GM12878 (cell line): Measurements from ENCODE around the gene NRXN3.

Experiments
- TF ChIP-seq, protein P1 (sequence below): IDR thresholded peaks from 2 replicates; pipeline ENCODE4 v1.6.1; 2011; ENCODE audit warnings: borderline replicate concordance, low read depth, mild to moderate bottlenecking, moderate library complexity, low read length; ENCODE audit not compliant: insufficient read depth, poor library complexity, severe bottlenecking
- TF ChIP-seq, protein P2 (sequence below): IDR thresholded peaks from 2 replicates; pipeline ENCODE4 v1.6.1; 2012; ENCODE audit warnings: mild to moderate bottlenecking, low read depth, low read length

DNA sequence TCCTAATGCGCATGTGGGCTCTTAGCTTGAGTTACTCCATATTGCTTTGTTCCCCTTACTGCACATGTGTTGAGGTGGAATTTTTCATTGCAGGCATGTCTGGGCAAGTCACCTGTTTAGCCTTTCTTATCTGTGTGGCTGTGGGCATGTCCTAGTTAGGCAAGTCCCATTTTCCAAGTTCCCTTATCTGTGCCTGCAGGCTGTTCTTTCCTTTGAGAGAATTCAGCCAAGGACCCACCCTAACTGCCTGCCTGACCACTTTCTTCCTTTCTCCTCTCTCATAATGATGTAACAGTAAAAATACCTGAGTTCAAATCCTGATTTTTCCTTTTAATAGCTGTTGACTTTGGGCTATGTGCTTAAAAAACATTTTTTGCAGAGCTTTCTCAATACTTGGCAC lies 870.6 kb downstream of the NRXN3 start:
- TF ChIP-seq, protein P1, sequence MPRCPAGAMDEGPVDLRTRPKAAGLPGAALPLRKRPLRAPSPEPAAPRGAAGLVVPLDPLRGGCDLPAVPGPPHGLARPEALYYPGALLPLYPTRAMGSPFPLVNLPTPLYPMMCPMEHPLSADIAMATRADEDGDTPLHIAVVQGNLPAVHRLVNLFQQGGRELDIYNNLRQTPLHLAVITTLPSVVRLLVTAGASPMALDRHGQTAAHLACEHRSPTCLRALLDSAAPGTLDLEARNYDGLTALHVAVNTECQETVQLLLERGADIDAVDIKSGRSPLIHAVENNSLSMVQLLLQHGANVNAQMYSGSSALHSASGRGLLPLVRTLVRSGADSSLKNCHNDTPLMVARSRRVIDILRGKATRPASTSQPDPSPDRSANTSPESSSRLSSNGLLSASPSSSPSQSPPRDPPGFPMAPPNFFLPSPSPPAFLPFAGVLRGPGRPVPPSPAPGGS = no peak
- TF ChIP-seq, protein P2, sequence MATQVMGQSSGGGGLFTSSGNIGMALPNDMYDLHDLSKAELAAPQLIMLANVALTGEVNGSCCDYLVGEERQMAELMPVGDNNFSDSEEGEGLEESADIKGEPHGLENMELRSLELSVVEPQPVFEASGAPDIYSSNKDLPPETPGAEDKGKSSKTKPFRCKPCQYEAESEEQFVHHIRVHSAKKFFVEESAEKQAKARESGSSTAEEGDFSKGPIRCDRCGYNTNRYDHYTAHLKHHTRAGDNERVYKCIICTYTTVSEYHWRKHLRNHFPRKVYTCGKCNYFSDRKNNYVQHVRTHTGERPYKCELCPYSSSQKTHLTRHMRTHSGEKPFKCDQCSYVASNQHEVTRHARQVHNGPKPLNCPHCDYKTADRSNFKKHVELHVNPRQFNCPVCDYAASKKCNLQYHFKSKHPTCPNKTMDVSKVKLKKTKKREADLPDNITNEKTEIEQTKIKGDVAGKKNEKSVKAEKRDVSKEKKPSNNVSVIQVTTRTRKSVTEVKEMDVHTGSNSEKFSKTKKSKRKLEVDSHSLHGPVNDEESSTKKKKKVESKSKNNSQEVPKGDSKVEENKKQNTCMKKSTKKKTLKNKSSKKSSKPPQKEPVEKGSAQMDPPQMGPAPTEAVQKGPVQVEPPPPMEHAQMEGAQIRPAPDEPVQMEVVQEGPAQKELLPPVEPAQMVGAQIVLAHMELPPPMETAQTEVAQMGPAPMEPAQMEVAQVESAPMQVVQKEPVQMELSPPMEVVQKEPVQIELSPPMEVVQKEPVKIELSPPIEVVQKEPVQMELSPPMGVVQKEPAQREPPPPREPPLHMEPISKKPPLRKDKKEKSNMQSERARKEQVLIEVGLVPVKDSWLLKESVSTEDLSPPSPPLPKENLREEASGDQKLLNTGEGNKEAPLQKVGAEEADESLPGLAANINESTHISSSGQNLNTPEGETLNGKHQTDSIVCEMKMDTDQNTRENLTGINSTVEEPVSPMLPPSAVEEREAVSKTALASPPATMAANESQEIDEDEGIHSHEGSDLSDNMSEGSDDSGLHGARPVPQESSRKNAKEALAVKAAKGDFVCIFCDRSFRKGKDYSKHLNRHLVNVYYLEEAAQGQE = no peak
